CD4-positive, alpha-beta T cell treated with Interferon alpha-2 for 1 hour (primary cell): ENCODE data around the gene GNG7.
A peak's percentile ranks its signal among the peaks of the same experiment; 100 is the strongest.

Experiments used
- DNase-seq, 2 donors: peaks; one replicate each; pipeline ENCODE4 v3.0.0-alpha.2; 2020 to 2022

Gene GNG7

GRCh38 chr19:2639999-2640398 is 62.5 kb downstream of the GNG7 start:
- DNase-seq = no peak

- no peak for DNase-seq
Observed at GRCh38 chr19:2638417-2638940, 64.0 kb downstream of the GNG7 start.

- peak; percentile 78 to 82 for DNase-seq
Observed at GRCh38 chr19:2636897-2637683, 65.4 kb downstream of the GNG7 start.

GRCh38 chr19:2636141-2636896 is 66.2 kb downstream of the GNG7 start:
- DNase-seq = no peak

GRCh38 chr19:2634960-2635359 is 67.5 kb downstream of the GNG7 start:
- no peak for DNase-seq

- DNase-seq = no peak
Observed at GRCh38 chr19:2634228-2634951, 68.1 kb downstream of the GNG7 start.

GRCh38 chr19:2633693-2634075 is 68.8 kb downstream of the GNG7 start:
- DNase-seq = no peak

- peak; percentile 45 for DNase-seq
Observed at GRCh38 chr19:2631213-2631821, 71.2 kb downstream of the GNG7 start.

- DNase-seq = no peak
Observed at GRCh38 chr19:2630352-2631001, 72.0 kb downstream of the GNG7 start.

- peak; percentile 61 to 65 for DNase-seq
Observed at GRCh38 chr19:2629491-2630351, 72.8 kb downstream of the GNG7 start.

GRCh38 chr19:2628597-2628996 is 73.9 kb downstream of the GNG7 start:
- DNase-seq = no peak

GRCh38 chr19:2627855-2628254 is 74.6 kb downstream of the GNG7 start:
- DNase-seq = no peak

- DNase-seq = peak in 1 of 2 donors; percentile 74
Observed at GRCh38 chr19:2627319-2627829, 75.1 kb downstream of the GNG7 start.

GRCh38 chr19:2625434-2625833 is 77.1 kb downstream of the GNG7 start:
- DNase-seq = peak in 1 of 2 donors; percentile 59

GRCh38 chr19:2624537-2625091 is 77.9 kb downstream of the GNG7 start:
- no peak for DNase-seq

GRCh38 chr19:2623798-2624197 is 78.7 kb downstream of the GNG7 start:
- DNase-seq = no peak

GRCh38 chr19:2622371-2622961 is 80.0 kb downstream of the GNG7 start:
- DNase-seq = peak; percentile 89 to 91

- peak in 1 of 2 donors; percentile 44 for DNase-seq
Observed at GRCh38 chr19:2619076-2619475, 83.4 kb downstream of the GNG7 start.

GRCh38 chr19:2618611-2619010 is 83.9 kb downstream of the GNG7 start:
- peak; percentile 85 to 90 for DNase-seq
